Right ventricle myocardium inferior (tissue), 1 donor: ENCODE data around the gene KCND2. TPM values are rescaled to one million over a fixed set of nuclear protein-coding genes. Genes with fewer than 3 reads are reported as not detected.

Source experiments
- ATAC-seq: fragments of 200-7000 bp; cut with Tn5 transposase; one replicate; pipeline ENCODE4 v1.9.1; 2020; ENCODE audit warnings: mild to moderate bottlenecking, moderate library complexity
- DNase-seq: peaks from one replicate; pipeline ENCODE4 v3.0.0; 2021; ENCODE audit errors: missing footprints
- intact Hi-C: fragments of 100-400 bp; cut with DNase I; formaldehyde crosslinking; loops from one replicate; pipeline ENCODE4 v1.11.0; 2022
- total RNA-seq: library from RNA; stranded (reverse); fragmentation: NEBNext Ultra II Directional; extraction: Animal tissue kit (Norgen Biotek cat#: 25700); gene quantifications from one replicate; pipeline ENCODE4 v1.2.1, GENCODE V29; 2021
- donor health status: DM: no; HTN: yes; CAD: no; lungs with severe emphysema.

Gene KCND2
- total RNA-seq, 1 donor from 2014 or later, result not detected

DNA sequence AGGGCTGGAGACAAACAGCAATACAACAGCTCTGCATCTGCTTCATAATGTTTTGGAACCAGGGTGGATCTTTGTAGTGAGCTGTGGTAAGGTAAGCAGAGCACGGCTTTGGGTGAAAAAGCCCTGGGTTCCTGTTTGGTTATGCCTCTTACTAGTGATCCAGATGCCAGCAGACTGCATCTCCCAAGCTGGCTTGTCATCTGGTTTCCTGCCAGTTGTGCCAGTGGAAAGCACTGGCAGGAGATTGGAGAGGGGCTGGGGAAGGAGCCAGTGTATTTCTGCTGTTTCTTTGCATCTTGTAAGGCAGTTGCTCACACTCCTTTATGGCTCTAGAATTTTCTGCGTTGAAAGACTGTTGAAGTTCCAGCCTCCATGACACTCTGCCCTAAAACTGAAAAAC is 447.3 kb downstream of the KCND2 start:
- no peak for ATAC-seq
- intact Hi-C loops, result no loop called here
- no peak for DNase-seq

DNA sequence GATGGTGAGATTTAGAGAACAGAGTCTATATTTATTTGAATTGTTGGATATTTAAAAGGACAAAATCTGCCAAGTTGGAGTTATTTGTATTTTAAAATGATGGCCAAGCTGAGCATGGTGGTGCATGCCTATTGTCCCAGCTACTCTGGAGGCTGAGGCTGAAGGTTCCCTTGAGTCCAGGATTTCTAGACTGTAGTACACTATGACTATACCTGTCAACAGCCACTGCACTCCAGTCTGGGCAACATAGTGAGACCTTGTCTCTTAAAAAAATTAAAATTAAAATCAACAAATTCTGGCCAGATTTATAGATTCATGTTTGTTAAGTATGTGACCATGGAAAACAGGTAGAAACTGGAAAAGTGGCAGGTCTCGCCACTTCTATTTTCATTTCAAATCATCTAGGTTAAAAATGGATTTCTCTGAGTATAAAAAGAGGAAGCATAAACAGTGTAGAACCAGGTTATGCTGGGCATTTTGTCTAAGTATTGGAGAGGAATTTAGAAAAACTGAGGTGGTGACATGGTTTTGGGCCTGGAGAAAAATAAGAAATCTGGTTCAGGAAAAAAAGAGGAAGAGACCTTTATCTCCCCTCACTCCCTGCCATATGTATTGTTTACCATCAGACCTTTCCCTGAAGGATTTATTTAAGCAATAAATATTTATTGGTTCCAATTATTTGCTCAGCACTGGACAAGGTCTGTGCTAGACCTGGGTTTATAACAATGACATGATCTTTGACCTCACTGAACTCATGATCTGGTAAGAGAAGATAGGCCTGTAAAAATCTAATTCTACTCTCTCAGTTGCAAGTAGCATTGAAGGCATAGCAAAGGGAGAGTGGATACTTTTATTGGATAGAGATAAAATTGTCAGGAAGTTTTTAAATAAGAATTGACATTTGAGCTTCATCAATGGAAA is 450.8 kb downstream of the KCND2 start:
- no peak for ATAC-seq
- intact Hi-C loops, result no loop called here

DNA sequence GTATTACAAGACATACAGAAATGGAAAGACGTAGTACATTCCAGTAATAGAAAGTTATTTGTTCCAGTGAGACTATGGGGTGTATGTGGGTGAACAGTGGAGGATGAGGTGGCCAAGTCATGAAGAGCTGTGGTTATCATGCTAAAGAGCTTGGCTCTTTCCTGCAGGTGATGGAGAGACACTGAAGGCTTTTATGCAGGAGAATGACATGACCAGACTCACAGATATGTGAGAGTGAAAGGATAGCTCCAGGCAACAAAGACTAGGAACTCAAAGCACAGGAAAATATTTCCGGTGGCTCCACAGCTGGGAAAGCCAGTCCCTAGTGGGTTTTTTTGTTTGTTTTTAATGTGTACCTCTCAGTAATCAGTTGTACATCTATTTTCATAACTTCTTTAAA is 451.5 kb downstream of the KCND2 start:
- intact Hi-C loops, result no loop called here
- DNase-seq, result no peak
- ATAC-seq, result no peak

More for the DNA sequence above, 450.8 kb downstream of the KCND2 start:
- no peak for DNase-seq

DNA sequence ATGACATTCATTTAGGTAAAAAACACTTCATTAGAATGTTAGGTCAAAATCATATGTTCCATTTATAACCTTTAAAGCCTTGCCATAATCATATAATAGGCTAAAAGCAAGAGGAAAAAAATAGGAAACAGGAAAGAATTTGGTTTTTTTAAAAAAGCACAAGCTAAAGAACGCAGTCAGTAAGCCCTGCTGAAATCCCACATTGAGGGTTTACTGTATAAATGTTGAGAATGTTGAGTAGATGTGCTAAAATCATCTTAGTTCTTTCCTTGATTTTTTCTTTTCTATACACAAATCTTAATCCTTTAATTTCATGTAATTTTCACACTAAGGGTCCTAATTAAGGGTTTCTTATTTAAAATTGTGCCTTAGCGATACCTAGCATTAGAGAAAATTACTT is 452.0 kb downstream of the KCND2 start:
- DNase-seq (no peak), ATAC-seq (no peak)
- intact Hi-C loops, result no loop called here

DNA sequence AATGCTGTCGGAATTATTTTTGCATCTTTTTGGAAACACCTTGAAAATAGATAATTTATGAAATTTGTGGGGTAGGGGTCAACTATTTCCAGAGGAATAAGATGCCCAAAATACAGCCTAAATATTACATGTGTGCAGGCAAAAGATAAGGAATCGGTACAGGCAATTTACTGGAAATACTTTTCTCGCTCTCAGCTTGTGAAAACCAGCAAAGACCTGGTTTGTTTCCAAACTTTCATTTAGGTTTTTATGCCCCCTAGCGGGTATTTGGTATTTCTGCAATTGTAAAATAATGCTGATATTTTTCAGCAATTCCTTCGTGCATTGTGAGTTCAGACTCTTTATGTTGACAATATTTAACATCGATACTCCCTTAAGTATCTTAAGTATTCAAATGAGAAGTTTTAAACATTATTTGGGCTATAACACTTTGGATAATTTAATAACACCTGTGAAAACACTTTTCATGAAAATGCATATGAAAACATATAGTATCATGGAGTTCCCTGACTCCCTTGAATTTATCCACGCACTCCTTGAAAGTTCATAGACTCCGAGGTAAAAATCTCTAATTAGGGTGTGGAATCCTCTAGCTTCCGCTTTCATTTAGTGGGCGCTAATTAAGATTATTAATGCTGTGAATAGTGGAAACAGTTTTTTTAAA is 452.5 kb downstream of the KCND2 start:
- intact Hi-C loops, result no loop called here
- DNase-seq (no peak), ATAC-seq (no peak)

DNA sequence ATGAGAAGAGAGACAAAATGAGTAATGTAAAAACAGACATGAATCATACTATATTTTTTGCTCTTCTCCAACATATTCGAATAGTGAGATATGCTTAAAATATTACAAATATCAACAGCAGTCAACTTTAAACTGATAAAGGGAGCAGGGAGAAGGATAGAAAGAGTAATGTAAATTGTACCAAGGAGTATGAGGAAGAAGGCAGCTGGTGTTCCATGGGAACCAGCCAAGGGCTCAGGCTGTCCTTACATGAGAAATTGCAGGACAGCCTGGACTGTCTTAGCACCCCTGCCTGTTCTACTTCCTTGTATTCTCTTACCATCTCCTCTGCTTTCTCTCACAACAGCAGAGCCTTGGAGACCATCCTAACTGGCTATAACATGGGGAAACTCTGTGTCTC is 456.3 kb downstream of the KCND2 start:
- intact Hi-C loops, result no loop called here
- no peak for DNase-seq
- no peak for ATAC-seq

DNA sequence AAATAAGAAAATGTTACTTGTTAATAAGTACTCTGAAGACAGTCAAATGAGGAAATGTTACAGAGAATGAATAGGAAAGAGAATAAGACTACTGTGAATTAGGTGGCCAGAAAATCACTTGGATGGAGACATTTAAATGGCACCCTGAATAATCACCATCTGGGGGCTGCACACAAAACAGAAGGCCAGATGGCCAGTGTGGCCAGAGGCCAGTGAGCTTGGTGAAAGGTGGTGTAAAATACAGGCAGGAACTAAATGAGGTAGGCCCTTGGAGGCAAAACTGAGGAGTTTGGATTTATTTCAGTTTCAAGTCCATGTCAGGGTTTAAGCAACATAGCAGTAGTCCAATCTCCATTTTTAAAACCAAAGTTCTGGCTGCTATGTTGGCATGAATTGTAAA is 458.3 kb downstream of the KCND2 start:
- DNase-seq (no peak), ATAC-seq (no peak)
- intact Hi-C loops, result no loop called here

DNA sequence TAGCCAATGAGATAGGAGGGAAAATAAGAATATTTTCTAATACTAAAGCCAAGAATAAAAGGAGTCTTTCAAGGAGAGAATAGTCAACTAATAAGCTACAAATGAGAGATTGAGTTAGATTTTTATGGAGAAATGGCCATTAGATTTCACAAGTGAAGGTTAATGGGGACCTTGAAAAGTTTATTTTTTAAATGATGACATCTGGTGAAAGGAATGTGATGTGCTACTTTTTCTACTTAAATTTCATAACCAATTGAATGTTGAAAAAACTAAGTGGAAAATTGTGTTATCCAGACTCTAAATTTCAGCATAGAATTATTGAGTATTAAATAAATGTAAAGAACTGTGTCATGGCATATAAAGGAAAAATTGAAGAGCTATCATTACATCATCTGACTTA is 459.3 kb downstream of the KCND2 start:
- intact Hi-C loops, result no loop called here
- DNase-seq (no peak), ATAC-seq (no peak)

DNA sequence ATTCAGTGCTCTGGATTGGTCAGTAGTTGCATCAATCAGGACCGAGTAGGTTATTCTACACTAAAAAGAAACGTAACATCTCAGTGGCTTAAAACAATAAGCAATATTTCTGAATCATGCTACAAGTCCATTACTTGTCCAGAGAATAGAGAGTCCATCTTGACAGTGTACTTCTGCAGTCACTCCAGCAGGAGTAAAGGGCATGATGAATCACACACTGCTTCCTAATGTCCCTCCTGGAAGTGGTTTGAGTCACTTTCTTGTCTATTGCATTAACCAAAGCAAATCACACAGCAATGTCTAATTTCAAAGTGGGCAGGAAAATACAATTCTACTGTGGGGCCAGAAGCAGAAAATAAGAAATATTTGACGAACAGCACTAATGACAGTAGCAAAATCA is 460.2 kb downstream of the KCND2 start:
- no peak for ATAC-seq
- intact Hi-C loops, result no loop called here
- no peak for DNase-seq

DNA sequence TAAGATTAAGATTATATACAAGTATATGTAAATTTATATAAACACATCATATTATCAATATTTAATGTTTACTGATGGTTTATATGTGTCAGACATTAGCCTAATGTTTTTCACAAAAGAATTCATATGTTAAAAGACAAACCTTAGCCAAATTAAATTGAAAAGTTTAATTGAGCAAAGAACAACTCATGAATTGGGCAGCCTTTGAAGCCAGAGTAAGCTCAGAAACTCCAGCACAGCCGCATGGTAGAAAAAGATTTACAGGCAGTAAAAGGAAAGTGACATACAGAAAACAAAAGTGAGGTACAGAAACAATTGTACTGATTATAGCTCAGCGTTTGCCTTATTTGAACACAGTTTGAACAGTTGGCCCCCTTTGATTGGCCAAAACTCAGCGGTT is 460.9 kb downstream of the KCND2 start:
- DNase-seq, result no peak
- ATAC-seq, result no peak
- intact Hi-C loops, result no loop called here

DNA sequence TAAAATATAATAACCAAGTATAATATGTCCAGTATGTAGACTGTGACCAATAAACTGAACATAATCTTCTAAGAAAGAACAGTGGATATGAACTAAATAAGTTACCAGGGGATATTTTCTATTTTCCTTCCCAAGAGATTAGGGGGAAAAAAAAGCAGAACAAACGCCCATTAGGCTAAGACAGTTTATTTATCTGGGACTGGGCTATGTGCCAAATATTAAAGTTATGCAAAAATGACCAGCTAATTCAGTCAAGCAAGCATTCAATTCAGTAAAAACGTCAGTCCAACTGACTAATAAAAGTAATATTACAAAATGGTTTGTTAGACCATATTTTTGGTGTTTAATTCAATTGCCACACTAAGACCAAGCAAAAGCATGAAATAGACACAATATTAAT is 462.8 kb downstream of the KCND2 start:
- DNase-seq, result no peak
- ATAC-seq, result no peak
- intact Hi-C loops, result no loop called here

DNA sequence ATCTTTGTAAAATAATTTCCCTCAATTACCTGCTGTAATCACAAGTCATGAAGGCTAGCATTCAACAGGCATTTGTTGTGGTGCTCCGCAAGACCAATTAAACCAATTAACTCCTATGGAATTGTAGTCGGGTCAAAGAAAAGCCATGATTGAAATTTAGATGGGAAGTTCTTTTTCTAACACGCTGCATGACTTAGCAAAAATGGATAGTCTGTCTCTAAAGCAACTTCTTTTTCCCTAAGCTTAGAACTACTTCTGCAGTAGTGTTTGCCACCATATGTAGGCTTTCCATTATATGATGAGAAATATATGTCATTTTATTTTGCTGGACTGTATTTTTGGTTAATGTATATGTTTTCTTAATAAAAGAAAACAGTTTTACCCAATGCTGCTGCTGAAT is 465.8 kb downstream of the KCND2 start:
- ATAC-seq (no peak), DNase-seq (no peak)
- intact Hi-C loops, result no loop called here

DNA sequence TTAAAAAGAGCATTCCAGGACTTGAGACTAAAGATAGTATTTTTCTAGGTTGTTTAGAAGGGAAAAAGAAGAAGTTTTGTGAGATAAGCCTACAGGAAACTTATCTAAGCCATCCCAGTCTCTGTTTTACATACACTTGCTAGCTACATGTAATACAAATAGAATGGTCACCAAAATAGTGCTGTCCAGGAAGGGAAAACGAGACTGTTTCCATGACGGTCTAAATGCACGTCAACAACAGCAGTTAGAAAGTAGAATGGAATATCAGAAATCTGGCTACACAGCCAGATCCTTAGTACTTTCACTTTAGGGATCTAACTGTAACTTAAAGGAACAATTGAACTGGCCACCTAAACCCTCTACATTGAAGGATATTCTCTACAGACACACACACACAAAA is 467.4 kb downstream of the KCND2 start:
- DNase-seq (no peak), ATAC-seq (no peak)
- intact Hi-C loops, result no loop called here

DNA sequence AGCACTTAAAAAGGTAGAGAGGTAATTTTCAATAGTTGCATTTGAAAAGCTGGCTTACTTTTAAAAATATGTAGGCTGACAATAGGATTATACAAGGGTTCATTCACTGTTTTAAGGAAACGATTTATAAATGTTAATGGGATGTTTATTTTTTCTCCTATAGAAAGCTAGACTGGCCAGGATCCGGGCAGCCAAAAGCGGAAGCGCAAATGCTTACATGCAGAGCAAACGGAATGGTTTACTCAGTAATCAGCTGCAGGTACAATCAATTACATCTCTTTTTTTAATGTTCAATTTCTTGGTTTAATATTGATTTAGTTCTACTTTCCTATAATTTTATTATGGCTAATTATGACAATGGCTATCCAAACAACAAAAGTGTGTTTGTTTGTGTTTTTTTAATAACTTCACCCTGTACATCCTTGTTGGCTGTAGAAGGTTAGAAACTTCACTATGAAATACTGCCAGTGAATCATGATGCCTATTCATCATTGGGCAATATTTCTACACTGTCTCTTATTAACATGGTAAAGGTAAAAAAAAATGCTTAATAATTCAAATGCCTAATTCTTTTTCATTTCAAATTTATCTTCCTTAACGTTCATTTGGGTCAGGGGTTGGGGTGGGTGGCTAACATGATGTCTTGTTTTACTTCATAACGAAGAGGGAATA is 468.5 kb downstream of the KCND2 start:
- DNase-seq (no peak), ATAC-seq (no peak)
- intact Hi-C loops, result no loop called here

DNA sequence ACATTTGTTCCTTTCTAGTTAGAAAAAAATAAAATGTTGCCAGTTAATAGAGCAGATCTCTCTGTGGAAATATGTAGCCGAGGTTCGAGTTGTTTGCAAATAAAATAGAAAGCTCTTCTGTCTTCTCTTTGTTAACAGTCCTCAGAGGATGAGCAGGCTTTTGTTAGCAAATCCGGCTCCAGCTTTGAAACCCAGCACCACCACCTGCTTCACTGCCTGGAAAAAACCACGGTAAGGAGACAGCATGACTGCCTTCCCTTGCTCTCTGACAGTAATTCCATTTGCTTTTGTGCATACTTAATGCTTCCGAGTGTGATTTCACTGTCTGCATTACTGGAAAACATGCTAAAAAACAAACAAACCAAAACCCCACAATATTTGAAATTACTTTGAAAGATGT is 469.4 kb downstream of the KCND2 start:
- intact Hi-C loops, result no loop called here
- DNase-seq, result no peak
- no peak for ATAC-seq

DNA sequence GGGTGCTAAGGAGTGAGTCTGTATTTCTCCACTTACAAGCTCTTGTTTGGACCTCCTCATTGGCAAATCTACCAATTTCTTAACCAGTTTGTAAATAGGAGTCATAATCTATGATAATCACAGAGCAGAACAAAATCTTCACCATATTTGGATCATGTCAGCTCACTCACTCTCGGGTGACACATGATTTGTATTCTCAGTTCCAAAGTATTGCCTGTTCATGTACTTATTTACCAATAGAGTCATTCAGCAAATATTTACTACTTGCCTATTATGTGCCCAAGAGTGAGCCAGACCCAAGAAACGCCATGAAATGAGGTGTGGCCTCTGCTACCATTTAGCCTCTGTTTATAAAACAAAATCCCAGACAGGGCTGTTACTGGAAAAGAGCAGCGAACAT is 470.2 kb downstream of the KCND2 start:
- ATAC-seq (no peak), DNase-seq (no peak)
- intact Hi-C loops, result no loop called here

DNA sequence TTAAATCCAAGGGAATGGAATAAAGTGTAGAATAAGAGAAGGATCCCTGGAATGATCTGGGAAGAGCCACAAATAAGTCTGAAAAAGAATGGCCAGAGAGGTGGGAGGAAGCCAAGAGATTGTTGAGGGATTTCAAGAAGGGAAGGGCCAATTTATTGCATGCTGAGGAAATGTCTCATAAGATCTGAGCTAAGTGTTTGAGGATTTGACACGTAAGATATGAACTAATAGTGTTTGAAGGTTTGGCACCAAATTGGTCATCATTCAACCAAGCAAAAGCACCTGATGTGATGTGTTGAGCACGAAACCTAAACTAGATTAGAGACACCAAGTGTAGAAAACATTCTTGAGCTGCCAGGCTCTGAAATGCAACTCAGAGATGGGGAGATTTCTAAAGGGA is 487.1 kb downstream of the KCND2 start:
- intact Hi-C loops, result no loop called here
- ATAC-seq (no peak), DNase-seq (no peak)

DNA sequence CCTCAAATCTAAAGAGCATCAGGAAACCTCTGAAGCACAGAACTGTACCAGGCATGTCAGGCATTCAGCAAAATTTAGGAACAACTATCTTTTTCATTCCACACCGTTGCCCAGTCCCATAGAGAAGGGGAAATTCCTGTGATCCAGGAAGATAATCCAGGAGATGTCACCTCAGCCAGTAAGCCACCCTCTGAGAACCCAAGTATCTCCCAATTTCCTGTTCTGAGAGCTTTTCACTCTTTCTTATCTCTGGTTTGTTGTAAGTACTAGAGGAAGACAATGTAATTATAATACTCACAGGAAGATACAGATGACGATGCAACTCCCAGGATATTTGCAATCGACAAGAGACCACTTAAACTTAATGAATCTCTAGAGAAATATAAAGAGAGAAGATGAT is 487.9 kb downstream of the KCND2 start:
- DNase-seq (no peak), ATAC-seq (no peak)
- intact Hi-C loops, result no loop called here

DNA sequence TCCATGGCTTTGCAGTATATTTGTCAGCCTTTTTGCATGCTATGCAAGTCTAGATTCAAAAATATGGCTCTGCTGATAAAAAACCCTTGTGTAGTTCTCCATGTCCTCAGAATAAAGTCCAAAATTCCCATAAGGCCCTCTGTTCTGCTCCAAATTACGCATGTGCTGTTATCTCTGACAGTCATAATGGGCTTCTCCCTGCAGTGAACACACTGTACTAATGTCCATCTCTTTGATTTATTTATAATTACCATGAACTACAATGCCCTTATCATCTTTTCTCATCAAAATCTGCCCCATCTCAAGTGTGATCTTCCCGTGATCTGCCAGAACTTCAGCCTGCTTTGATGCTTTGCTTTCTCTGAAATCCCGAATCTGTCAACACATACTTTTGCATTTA is 497.2 kb downstream of the KCND2 start:
- DNase-seq (no peak), ATAC-seq (no peak)
- intact Hi-C loops, result no loop called here

DNA sequence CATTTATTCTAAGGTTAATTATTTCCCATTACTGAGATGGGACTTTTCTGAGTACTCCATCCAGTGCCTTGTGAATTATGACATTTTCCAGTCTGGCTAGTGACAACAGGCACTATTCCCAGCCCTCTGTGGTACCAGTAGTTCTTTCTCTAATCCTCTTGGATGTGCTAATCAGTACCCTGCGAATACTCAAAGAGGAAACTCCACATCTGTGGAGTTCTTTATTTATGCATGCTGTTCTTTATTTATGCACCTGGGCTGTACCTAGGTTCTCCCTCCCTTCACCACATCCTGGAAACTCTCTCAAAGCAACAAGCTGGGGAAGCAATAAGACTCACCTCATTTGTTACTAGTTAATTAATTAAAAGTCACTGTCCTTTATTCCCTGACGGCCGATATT is 501.5 kb downstream of the KCND2 start:
- intact Hi-C loops, result no loop called here
- no peak for DNase-seq
- ATAC-seq, result no peak
